ENCODE results near the gene MYORG. TPM values are rescaled to one million over a fixed set of nuclear protein-coding genes. Genes with fewer than 3 reads are reported as not detected.

Gene MYORG
- total RNA-seq, 1 experiment from 2014 or later, result 5.6 TPM

- H3K4me3 Mint-ChIP-seq, result no peak overlapping the region
- H3K27ac Mint-ChIP-seq, result no peak overlapping the region
- no peaks in the 10 kb centered on the region for H3K36me3 Mint-ChIP-seq (ENCODE audit: insufficient read depth in 1 of 3, low read depth in 3 of 3)
- Histone ChIP-seq H3K79me2 (ENCODE audit: insufficient read depth, low read length) (no peaks in the 10 kb centered on the region), H3T11ph (ENCODE audit: low read length) (no peak overlapping the region), H4K91ac (ENCODE audit: insufficient read length, low read depth, low read length) (no peak overlapping the region), H2BK15ac (ENCODE audit: low read depth, low read length) (no peak overlapping the region), H3K23me2 (ENCODE audit: insufficient read length, low read depth, low read length, poor library complexity, severe bottlenecking) (no peaks in the 10 kb centered on the region), H2BK12ac (ENCODE audit: insufficient read length, low read depth, low read length) (no peak overlapping the region), H3K79me1 (ENCODE audit: insufficient read depth, low read depth, low read length, poor library complexity, severe bottlenecking) (no peaks in the 10 kb centered on the region), H2AFZ (ENCODE audit: low read length) (no peak overlapping the region), H3K23ac (ENCODE audit: insufficient read length, low read depth, low read length) (no peak overlapping the region), H3K4ac (ENCODE audit: low read depth, low read length) (no peak overlapping the region), H3K18ac (ENCODE audit: insufficient read length, low read depth, low read length) (no peak overlapping the region), H3K4me2 (ENCODE audit: insufficient read depth, insufficient read length, low read length) (no peak overlapping the region), H3K56ac (ENCODE audit: insufficient read length, low read depth, low read length) (no peak overlapping the region), H3K9ac (ENCODE audit: extremely low read depth, insufficient read length, low read length) (no peak overlapping the region), H2BK5ac (ENCODE audit: insufficient read length, low read length) (no peak overlapping the region), H2BK120ac (ENCODE audit: low read depth, low read length, poor library complexity, severe bottlenecking) (no peak overlapping the region), H3K9me3 (ENCODE audit: control insufficient read depth, low read depth, low read length) (no peaks in the 10 kb centered on the region), H3K14ac (ENCODE audit: insufficient read depth, low read length) (no peak overlapping the region), H4K20me1 (ENCODE audit: control insufficient read depth, insufficient read depth, insufficient read length) (no peaks in the 10 kb centered on the region), H3K27me3 (ENCODE audit: insufficient read depth, low read length) (no peaks in the 10 kb centered on the region), H4K8ac (replicated peaks; ENCODE audit: insufficient read length, low read depth, low read length) (no peak overlapping the region), H3K4me1 (ENCODE audit: insufficient read depth, low read length) (no peaks in the 10 kb centered on the region), H2BK20ac (ENCODE audit: low read depth, low read length, poor library complexity, severe bottlenecking) (no peak overlapping the region), H4K5ac (ENCODE audit: insufficient read length, low read depth, low read length) (no peak overlapping the region), H3K27ac (ENCODE audit: insufficient read length, low read depth, low read length) (no peak overlapping the region), H2AK5ac (ENCODE audit: insufficient read length, low read length) (no peak overlapping the region)
- no peak for DNase-seq
- no peaks in the 10 kb centered on the region for H3K4me1 Mint-ChIP-seq
- H3K27me3 Mint-ChIP-seq (ENCODE audit: low read depth), result peaks cover 13% of the 10 kb centered on the region
- WGBS (ENCODE audit: extremely low coverage, insufficient read length, low lambda C conversion rate), result no CpG with 5 or more reads among the region's 1 CpG
- H3K9me3 Mint-ChIP-seq, result no peaks in the 10 kb centered on the region
- TF ChIP-seq, protein P1, sequence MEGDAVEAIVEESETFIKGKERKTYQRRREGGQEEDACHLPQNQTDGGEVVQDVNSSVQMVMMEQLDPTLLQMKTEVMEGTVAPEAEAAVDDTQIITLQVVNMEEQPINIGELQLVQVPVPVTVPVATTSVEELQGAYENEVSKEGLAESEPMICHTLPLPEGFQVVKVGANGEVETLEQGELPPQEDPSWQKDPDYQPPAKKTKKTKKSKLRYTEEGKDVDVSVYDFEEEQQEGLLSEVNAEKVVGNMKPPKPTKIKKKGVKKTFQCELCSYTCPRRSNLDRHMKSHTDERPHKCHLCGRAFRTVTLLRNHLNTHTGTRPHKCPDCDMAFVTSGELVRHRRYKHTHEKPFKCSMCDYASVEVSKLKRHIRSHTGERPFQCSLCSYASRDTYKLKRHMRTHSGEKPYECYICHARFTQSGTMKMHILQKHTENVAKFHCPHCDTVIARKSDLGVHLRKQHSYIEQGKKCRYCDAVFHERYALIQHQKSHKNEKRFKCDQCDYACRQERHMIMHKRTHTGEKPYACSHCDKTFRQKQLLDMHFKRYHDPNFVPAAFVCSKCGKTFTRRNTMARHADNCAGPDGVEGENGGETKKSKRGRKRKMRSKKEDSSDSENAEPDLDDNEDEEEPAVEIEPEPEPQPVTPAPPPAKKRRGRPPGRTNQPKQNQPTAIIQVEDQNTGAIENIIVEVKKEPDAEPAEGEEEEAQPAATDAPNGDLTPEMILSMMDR (conservative IDR thresholded peaks at IDR 0.05), result no peak
These were observed 15.8 kb upstream of the MYORG start for GRCh38 chr9:34392511-34392910.

All from H9 (cell line).